Glomerular visceral epithelial cell (primary cell): ENCODE data around the gene CCDC88A.
"Not testable (repeated sequence)": the region's sequence is repeated elsewhere in the genome, so short reads cannot be mapped to it uniquely, and the experiment has no call there.

Source experiments
- DNase-seq: peaks from one replicate; pipeline ENCODE4 v3.0.0-alpha.2; 2016; ENCODE audit errors: extremely low spot score

CCDC88A gene, protein sequence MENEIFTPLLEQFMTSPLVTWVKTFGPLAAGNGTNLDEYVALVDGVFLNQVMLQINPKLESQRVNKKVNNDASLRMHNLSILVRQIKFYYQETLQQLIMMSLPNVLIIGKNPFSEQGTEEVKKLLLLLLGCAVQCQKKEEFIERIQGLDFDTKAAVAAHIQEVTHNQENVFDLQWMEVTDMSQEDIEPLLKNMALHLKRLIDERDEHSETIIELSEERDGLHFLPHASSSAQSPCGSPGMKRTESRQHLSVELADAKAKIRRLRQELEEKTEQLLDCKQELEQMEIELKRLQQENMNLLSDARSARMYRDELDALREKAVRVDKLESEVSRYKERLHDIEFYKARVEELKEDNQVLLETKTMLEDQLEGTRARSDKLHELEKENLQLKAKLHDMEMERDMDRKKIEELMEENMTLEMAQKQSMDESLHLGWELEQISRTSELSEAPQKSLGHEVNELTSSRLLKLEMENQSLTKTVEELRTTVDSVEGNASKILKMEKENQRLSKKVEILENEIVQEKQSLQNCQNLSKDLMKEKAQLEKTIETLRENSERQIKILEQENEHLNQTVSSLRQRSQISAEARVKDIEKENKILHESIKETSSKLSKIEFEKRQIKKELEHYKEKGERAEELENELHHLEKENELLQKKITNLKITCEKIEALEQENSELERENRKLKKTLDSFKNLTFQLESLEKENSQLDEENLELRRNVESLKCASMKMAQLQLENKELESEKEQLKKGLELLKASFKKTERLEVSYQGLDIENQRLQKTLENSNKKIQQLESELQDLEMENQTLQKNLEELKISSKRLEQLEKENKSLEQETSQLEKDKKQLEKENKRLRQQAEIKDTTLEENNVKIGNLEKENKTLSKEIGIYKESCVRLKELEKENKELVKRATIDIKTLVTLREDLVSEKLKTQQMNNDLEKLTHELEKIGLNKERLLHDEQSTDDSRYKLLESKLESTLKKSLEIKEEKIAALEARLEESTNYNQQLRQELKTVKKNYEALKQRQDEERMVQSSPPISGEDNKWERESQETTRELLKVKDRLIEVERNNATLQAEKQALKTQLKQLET (N-terminal part only)

DNA sequence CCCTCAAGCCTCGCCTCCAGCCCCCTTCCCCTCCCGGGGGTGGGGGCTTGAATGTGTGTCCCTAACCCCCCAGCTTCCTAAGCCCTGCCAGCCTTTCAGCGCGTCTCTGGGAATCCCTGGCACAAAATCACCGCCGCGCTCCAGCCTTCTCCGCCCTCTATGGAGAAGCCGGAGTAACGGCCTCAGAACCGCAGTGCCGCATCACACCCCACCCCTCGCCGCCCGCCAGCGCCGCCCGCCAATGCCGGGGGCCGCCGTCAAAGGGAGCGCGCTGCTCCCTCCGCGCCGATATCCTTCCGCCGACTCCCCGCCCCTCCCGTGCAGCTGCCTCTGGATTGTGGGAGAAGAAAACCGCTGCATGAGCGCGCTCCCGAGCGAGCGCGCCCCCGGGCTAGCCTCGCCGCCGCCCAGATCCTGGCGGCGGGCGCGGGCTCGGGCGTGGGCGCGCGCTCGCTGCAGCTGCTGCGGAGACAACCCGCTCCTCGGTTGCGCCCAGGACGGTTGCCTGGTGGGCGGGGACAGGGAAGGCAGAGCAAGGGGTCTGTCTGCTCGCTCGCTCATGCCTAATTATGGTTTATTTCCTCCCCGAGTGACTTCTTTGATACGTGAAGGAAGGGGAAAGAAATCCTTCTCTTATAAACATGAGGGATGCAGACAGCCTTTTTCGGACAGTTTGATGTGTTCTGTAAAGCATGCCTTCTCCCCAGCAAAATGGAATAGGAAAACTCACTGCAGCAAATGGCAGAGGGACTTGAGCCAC lies at the start of gene CCDC88A:
Gene CCDC88A, minus strand, starts transcription at position 178 of the 760 bp plus-strand sequence. CDS start 777 bp downstream, outside the sequence.
- peak; percentile 96 for DNase-seq

DNA sequence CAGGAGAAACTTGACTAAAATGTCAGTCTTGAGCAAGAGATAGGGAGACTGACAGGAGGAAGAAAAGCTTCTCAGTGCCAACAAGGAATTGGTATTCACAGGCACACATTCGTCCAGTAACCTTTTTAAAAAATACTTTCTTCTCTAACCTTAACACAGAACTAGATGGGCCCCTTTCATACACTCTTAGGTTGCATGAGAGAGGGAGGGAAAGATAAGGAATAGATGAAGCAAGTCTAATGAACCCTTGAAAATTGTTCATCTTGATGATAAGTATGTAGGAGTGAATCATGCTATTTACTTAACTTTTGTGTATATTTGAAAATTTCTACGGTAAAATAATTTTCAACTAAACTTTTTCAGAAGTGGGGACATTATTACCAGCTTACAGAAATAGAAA lies 42.0 kb upstream of the CCDC88A start:
- DNase-seq, result no peak

DNA sequence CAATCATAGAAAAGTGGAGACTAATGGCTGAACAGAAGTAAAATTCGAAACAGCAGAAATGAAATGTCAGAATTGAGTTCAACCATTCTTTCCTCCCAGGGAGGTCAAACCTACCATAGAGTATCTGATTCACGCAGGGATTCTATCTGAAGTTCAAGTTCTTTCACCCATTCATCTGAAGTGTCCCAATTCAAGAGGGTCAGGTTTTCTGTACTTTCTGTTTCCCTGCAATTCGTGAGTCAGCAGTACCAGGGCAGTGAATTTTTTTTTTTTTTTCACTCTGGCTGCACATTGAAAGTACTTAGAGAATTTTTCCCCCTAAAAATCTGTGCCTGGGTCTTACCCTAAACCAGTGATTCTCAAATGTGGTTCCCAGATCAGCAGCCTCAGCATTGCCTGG lies 40.9 kb upstream of the CCDC88A start:
- peak; percentile 17 for DNase-seq

DNA sequence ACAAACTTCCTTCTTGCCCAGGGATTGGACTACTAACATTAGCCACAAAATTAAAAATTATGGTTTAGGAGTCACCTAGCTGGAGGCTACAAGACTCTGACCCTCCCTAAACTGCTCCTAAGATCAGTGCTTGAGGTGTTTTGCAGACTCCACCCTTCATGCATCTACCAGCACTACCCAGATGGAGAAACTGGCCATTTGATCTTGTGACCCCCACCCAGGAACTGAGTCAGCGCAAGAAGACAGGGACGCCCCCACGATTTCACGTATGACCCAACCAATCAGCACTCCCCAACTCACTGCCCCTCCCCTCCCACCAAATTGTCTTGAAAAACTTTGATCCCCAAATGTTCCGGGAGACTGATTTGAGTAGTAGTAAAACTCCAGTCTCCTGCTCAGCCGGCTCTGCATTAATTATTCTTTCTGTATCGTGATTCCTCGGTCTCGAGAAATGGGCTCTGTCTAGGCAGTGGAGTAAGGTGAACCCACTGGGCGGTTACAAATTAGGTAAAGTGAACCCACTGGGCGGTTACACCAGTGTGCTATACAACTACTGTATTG lies 40.1 kb upstream of the CCDC88A start:
- DNase-seq, result no peak

DNA sequence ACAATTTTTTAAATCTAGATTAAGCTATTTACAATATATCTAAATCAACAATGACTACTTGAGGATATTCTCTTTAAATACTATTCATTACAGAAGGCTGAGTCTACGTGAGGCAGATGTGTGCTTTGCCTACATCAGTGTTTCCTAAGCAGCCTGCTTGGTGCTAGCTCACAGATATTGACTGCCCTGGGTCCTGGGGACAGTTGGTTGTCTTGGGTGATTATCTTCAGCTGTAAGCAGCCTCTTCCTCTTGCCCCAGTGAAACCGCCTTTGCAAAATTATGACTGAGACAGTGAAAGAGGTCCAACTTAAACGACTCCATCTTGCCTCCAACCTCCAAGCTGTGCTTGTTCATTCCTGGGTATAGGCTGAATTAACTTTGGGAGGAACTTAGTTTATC lies 39.6 kb upstream of the CCDC88A start:
- DNase-seq, result no peak

DNA sequence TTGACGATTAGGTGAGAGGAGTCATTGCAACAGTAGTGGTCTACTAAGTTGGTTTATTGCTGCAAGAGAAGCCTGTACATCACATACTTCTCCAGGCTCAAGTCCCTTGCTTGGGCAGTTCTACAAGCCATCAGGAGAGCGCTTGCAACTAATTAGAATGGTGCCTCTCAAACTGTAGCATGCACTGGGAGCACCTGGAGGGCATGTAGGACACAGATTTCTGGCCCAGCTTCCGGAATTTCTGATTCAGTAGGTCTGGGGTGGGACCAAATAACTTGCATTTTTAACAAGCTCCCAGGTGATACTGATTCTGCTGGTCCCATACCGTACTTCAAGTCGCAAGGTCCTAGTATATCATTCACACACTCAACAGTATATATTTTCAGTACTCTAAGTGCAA lies 34.5 kb upstream of the CCDC88A start:
- no peak for DNase-seq

DNA sequence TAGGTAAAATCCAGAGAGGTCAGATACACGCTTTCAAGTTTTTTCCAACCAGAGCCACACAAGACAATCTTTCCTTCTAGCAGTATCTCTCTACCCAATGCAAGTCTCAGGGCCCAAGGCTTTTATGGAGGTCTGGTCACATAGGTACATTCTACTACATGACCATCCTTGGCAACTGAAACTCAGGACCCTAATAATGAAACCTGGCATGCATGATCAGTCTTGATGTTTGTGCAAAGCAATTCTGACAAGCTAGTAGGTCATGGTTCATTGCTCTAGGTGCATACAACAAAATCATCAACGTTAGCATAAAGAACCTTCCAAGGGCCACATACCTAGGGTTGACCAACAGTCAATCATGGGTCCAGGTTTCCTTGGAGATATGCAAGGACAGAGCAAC lies 33.2 kb upstream of the CCDC88A start:
- no peak for DNase-seq

DNA sequence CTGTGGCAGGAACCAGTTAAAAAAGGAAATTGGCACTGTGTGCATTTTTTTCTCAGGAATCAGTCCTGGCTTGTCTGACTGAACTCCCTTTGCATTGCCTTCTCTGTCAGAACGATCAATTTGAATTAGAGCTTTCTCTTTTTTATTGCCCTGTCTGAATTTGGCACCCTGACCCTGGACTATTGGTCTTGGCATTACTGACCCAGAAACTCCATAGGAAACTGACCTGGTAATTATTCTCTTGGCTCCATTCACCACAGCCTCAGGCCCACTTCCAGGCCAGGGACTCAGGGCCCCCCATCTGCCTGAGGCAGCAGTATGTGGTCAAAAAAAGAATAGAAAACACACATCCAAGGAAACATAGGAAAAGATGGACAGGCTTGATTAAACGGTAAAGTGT lies 32.0 kb upstream of the CCDC88A start:
- DNase-seq, result no peak

DNA sequence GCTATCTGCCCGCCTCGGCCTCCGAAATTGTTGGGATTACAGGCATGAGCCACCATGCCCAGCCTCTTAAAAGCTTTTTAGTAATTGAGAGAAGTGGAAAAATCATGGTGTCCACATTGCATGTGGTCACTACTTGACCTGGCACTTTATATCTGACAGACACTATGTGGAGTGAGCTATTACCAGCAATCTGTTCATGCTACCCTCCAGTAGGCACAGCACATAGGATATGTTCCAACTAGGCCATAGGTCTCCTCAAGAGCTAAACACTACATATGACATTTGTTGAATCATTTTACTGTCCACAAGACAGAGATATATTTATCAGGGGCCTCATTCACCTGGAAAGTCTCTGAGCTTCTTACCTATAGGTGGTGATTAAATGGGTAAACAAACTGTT lies 30.4 kb upstream of the CCDC88A start:
- not testable (repeated sequence) for DNase-seq

DNA sequence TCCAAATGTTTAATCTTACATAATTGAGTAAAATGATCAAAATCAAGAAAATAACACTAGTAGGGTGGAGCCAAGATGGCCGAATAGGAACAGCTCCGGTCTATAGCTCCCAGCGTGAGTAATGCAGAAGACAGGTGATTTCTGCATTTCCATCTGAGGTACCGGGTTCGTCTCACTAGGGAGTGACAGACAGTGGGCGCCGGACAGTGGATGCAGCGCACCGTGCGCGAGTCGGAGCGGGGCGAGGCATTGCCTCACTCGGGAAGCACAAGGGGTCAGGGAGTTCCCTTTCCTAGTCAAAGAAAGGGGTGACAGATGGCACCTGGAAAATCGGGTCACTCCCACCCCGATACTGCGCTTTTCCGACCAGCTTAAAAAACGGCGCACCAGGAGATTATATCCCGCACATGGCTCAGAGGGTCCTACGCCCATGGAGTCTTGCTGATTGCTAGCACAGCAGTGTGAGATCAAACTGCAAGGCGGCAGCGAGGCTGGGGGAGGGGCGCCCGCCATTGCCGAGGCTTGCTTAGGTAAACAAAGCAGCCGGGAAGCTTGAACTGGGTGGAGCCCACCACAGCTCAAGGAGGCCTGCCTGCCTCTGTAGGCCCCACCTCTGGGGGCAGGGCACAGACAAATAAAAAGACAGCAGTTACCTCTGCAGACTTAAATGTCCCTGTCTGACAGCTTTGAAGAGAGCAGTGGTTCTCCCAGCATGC lies 22.5 kb upstream of the CCDC88A start:
- not testable (repeated sequence) for DNase-seq

DNA sequence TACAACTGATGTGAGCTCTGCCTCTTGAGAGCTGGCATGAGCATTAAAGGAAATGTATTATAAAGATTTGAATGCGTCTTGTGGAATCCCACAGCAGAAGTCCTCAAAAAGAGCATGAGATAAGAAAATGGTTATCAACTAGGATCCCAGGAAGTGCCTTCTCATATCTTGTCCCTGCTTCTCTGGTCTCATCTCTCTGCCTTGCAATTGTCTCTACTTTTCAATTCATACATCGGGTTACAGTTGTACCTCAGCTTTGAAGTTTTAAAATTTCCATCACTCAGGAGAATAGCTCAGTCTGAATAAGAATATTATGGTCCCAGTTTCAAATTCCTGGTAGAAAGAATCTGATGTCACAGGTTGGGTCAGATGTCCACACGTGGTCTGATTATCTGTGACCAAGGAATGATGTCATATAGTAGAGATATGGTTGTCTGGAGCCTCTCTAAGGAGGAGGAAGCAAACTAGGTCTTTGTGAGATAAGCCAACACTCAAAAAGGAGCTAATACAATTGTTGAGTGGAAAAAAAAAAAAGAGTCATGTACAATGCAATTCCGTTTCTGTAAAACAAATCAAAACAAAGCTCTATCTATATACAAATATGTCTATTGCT lies 21.7 kb upstream of the CCDC88A start:
- no peak for DNase-seq

DNA sequence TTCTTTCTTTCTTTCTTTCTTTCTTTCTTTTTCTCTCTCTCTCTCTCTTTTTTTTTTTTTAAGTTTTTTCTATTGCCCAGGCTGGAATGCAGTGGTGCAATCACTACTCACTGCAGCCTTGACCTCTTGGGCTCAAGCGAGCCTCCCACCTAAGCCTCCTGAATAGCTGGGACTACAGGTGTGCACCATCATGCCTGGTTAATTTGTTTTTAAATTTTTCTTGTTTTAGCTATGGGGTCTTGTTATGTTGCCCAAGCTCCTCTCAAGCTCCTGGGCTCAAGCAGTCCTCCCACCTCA lies 19.4 kb upstream of the CCDC88A start:
- no peak for DNase-seq

DNA sequence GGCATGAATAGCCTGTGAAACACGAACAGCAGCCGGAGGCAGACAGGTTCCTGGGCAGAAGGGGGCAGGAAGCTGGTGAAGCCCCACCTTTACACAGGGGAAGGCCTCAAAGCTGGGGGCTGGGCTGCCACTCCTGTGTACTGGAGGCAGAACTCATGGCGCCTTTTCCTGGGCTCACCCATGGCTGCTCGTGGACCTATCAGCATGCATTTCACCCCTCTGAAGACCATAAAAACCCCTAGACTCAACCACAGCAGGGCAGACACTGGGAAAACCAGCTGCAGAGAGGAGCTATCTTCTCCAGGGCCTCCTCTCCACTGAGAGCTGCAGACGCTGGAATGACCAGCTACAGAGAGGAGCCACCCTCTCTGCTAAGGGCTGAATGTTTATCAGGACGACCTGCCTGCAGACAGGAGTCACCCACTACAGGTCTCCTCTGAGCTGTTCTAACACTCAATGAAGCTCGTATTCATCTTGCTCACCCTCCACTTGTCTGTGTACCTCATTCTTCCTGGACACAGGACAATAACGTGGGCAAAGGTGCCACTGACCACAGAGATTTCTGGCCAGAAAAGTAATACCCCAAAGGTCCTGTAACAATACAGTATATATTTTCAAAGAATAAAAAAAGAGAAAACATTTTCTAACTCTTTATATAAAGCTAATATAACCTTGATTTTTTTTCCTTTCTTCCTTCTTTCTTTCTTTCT lies 18.9 kb upstream of the CCDC88A start:
- DNase-seq, result no peak

DNA sequence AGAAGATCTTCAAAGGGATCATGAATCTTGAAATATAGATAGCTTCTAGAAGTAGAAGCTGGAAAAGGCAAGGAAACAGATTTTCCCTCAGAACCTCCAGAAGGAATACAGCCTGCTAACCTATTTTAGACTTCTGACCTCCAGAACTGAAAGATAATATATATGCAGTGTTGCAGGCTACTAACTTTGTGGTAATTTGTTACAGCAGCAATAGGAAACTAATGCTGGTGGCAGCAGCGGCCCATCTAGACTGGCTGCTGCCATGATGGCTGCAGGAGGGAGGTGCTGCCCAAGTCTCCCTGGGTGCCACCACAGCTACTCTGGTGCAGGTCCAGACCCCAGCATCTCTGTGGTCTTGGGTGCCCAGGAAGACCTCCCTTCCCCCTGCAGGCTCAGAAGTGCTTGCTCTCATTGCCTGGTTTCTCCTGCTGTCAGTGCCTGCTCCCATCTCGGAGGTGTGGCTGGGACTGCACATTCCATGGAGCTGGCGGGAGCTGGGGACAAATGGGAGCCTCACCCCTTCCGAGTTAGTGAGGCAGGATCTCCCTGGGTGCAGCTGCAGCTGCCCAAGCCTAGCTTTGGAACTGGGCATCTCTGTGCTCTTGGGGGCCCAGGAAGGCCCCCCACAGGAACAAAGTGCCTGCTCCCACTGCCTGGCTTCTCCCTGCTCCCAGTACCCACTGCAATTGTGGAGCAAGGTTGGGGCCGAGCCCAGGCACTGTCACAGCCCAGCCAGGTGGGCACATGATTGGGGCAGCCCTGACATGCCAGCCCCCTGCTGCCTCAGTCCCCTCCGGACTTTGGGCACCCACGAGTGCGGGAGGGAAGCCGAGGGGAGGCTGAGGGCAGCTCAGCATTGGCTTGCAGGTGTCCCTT lies 18.1 kb upstream of the CCDC88A start:
- DNase-seq, result no peak

DNA sequence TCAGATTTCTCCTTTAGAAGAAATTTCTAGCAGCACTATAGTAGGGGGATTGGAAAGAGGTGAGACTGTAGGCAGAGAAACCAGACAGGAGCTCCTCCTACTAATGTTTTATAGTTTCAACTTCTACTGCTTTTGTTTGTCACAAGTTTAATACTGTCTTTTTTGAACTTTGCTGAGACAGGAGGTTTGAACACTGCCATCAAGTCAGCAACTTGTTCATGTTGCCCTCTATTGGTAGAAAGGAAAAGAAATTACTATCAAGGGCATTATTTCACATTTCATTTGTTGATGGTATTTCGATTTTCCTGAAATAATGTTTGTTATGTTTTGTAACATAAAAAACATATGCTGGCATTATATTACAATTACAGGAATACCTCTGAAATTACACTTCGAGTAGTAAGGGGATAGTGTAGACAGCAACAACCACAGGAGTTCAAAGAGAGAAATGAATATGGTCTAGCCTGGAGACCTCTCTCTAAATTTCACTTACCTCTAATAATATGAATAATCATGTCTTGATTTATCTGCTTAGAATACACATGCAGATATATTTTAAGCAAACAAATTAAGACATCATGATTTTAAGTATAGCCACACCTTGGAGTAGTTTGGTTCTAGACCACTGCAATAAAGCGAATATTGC lies 12.4 kb upstream of the CCDC88A start:
- DNase-seq, result peak; percentile 23

DNA sequence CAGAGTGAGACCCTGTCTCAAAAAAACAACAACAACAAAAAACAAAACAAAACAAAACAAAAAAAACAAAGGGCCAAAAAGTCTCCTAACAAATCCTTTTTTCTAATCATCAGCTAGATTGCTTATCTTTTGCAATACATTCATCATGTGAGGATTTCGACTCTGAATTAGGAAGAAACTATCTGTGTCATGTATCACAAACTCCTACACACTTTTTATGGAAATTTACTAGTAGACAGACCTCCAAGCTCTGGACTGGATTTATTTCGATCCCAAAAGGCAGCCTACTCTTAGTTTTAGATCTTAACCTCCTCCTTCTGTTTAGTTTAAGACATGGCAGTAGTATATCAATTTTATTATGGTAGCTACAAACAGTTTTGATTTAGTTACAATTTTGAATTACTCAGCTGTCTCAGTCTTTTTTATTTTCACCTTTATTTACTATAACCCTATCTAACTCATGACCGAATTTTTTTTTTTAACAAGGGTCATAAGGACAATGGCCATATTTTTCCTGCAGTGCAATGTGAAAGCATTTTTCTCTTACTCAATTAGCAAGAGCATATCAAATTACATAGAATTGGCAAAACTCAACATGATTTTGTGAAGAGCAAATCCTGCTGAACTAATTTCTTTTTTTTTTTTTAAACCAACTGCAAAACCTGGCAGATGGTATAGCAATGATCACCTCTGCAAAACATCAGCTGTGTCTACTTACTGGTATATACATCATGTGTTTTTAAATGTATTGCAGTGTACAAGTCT lies 10.7 kb upstream of the CCDC88A start:
- DNase-seq, result no peak

DNA sequence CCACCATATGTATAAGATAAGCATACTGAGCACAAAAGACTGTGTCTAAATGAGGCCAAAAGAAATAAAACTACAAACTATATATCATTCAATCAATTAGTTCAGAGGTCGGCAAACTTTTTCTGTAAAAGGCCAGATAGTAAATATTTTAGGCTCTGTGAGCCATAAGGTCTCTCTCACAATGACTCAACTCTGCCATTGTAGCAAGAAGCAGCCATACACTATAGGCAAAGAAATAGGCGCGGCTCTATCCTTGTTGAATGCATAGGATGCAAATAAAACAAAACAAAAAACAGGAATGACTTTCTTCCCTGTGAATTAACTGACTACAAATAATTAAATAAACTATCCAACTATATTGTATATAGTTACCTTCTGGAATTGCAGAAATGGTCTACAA lies 8.6 kb upstream of the CCDC88A start:
- DNase-seq, result no peak

DNA sequence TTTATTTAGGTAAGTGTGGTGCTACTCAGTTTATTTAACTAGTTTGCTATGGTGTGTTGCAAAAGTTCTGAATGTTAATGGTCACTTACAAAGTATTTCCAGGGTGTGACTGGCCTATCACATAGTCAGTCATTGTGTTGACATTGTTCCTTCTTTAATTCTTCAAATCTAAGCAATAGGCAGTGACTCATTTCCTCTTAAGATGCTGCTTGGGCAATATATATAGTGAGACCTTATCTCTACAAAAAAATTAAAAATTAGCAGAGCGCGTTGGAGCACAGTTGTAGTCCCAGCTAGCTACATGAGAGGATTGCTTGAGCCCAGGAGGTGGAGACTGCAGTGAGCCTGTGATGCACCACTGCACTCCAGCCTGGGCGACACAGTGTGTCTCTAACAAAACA lies 5.8 kb upstream of the CCDC88A start:
- DNase-seq, result peak; percentile 52
